HCT116 (cell line): Measurements from ENCODE around the gene CEMP1.
"Not testable (repeated sequence)": the region's sequence is repeated elsewhere in the genome, so short reads cannot be mapped to it uniquely, and the experiment has no call there.

Source experiments
- CTCF ChIP-seq, 3 experiments: fragments of 200-600 bp in 1 of 3; sonication (generic) in 1 of 3; IDR thresholded peaks in 2 of 3; conservative IDR thresholded peaks in 1 of 3; 2 replicates each; pipeline ENCODE4 v1.5.1; 2012 to 2017; ENCODE audit warnings: low read depth in 2 of 3, low read length in 2 of 3, antibody characterized with exemption in 1 of 3, borderline replicate concordance in 1 of 3, control low read depth in 1 of 3, mild to moderate bottlenecking in 1 of 3, mixed read lengths in 1 of 3, mixed run types in 1 of 3, moderate library complexity in 1 of 3; ENCODE audit not compliant: insufficient read depth in 1 of 3
- TF ChIP-seq, protein P1 (sequence below): IDR thresholded peaks from 2 replicates; pipeline ENCODE4 v1.6.1; 2011; ENCODE audit warnings: mild to moderate bottlenecking, low read length, moderate library complexity; ENCODE audit not compliant: insufficient replicate concordance; ENCODE audit errors: extremely low read depth

GRCh38 chr16:2560131-2560797, 29.1 kb upstream of the CEMP1 start:
- TF ChIP-seq CTCF (IDR thresholded peaks at IDR 0.05 in 2 of 3, conservative IDR thresholded peaks at IDR 0.05 in 1 of 3; ENCODE audit: borderline replicate concordance in 1 of 3, insufficient read depth in 1 of 3, low read depth in 2 of 3, low read length in 2 of 3): not testable (repeated sequence)
- TF ChIP-seq, protein P1, sequence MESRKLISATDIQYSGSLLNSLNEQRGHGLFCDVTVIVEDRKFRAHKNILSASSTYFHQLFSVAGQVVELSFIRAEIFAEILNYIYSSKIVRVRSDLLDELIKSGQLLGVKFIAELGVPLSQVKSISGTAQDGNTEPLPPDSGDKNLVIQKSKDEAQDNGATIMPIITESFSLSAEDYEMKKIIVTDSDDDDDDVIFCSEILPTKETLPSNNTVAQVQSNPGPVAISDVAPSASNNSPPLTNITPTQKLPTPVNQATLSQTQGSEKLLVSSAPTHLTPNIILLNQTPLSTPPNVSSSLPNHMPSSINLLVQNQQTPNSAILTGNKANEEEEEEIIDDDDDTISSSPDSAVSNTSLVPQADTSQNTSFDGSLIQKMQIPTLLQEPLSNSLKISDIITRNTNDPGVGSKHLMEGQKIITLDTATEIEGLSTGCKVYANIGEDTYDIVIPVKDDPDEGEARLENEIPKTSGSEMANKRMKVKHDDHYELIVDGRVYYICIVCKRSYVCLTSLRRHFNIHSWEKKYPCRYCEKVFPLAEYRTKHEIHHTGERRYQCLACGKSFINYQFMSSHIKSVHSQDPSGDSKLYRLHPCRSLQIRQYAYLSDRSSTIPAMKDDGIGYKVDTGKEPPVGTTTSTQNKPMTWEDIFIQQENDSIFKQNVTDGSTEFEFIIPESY: not testable (repeated sequence)
